ENCODE data around the gene ARAP2. TPM values are rescaled to one million over a fixed set of nuclear protein-coding genes. Genes with fewer than 3 reads are reported as not detected.

ARAP2 gene
- total RNA-seq, 1 experiment from 2014 or later, result 25.8 TPM

GRCh38 chr4:36264207-36264826, 20.0 kb upstream of the ARAP2 start:
- no peak overlapping the region for H3K4me3 ChIP-seq
- no peak overlapping the region for H2AFZ ChIP-seq
- no peaks in the 10 kb centered on the region for H3K27me3 ChIP-seq (ENCODE audit: insufficient read depth, low read depth)
- H3F3A ChIP-seq (ENCODE audit: insufficient read depth, low read depth), result no peaks in the 10 kb centered on the region
- no peaks in the 10 kb centered on the region for H3K9me3 ChIP-seq (ENCODE audit: insufficient read depth, low read depth)
- CTCF ChIA-PET, result no interaction called here
- TF ChIP-seq CTCF (conservative IDR thresholded peaks at IDR 0.05) (no peak), EZH2 (IDR thresholded peaks at IDR 0.05; ENCODE audit: low read depth) (no peak)
- H3K36me3 ChIP-seq (ENCODE audit: low read depth), result no peaks in the 10 kb centered on the region
- H3K9me2 ChIP-seq (ENCODE audit: insufficient read depth), result no peaks in the 10 kb centered on the region
- intact Hi-C loops (cut with micrococcal nuclease; ENCODE audit: unreplicated experiment), result no loop called here
- H3K27ac ChIP-seq, result no peak overlapping the region
- H4K20me1 ChIP-seq (ENCODE audit: insufficient read depth), result no peaks in the 10 kb centered on the region
- BruUV-seq (replicated peaks), result no TSS peak
- H3K4me2 ChIP-seq, result no peak overlapping the region
- POLR2A ChIA-PET (ENCODE audit: unreplicated experiment), result no interaction called here
- no peaks in the 10 kb centered on the region for H3K79me2 ChIP-seq (ENCODE audit: low read depth)
- H3K4me1 ChIP-seq (replicated peaks; ENCODE audit: insufficient read depth), result no peaks in the 10 kb centered on the region
- DNase-seq, result no peak

GRCh38 chr4:36260731-36261130, 16.4 kb upstream of the ARAP2 start:
- H4K20me1 ChIP-seq (ENCODE audit: insufficient read depth), result no peaks in the 10 kb centered on the region
- no peak for DNase-seq
- no peaks in the 10 kb centered on the region for H3K9me2 ChIP-seq (ENCODE audit: insufficient read depth)
- ChIA-PET POLR2A (ENCODE audit: unreplicated experiment) (no interaction called here), CTCF (no interaction called here)
- no peaks in the 10 kb centered on the region for H3K27me3 ChIP-seq (ENCODE audit: insufficient read depth, low read depth)
- no peaks in the 10 kb centered on the region for H3K4me1 ChIP-seq (replicated peaks; ENCODE audit: insufficient read depth)
- H3K79me2 ChIP-seq (ENCODE audit: low read depth), result no peaks in the 10 kb centered on the region
- no peak overlapping the region for H2AFZ ChIP-seq
- H3K9me3 ChIP-seq (ENCODE audit: insufficient read depth, low read depth), result no peaks in the 10 kb centered on the region
- BruUV-seq (replicated peaks), result no TSS peak
- intact Hi-C loops (cut with micrococcal nuclease; ENCODE audit: unreplicated experiment), result no loop called here
- no peak for TF ChIP-seq CTCF (conservative IDR thresholded peaks at IDR 0.05)
- no peak for TF ChIP-seq EZH2 (IDR thresholded peaks at IDR 0.05; ENCODE audit: low read depth)
- no peaks in the 10 kb centered on the region for H3F3A ChIP-seq (ENCODE audit: insufficient read depth, low read depth)
- no peaks in the 10 kb centered on the region for H3K36me3 ChIP-seq (ENCODE audit: low read depth)
- H3K4me2 ChIP-seq, result no peak overlapping the region
- no peak overlapping the region for H3K27ac ChIP-seq
- H3K4me3 ChIP-seq, result no peak overlapping the region

GRCh38 chr4:36256398-36256891, 12.1 kb upstream of the ARAP2 start:
- Histone ChIP-seq H4K20me1 (ENCODE audit: insufficient read depth) (no peaks in the 10 kb centered on the region), H3K79me2 (ENCODE audit: low read depth) (no peaks in the 10 kb centered on the region), H3K4me1 (replicated peaks; ENCODE audit: insufficient read depth) (no peaks in the 10 kb centered on the region), H3K27ac (no peak overlapping the region), H2AFZ (no peak overlapping the region; the same call in 1 of the 2 replicates), H3K4me3 (no peak overlapping the region), H3K4me2 (no peak overlapping the region), H3K36me3 (ENCODE audit: low read depth) (no peaks in the 10 kb centered on the region), H3K27me3 (ENCODE audit: insufficient read depth, low read depth) (no peaks in the 10 kb centered on the region), H3F3A (ENCODE audit: insufficient read depth, low read depth) (no peaks in the 10 kb centered on the region), H3K9me2 (ENCODE audit: insufficient read depth) (no peaks in the 10 kb centered on the region), H3K9me3 (ENCODE audit: insufficient read depth, low read depth) (no peaks in the 10 kb centered on the region)
- DNase-seq, result no peak
- no TSS peak for BruUV-seq (replicated peaks)
- TF ChIP-seq CTCF (conservative IDR thresholded peaks at IDR 0.05) (no peak), EZH2 (IDR thresholded peaks at IDR 0.05; ENCODE audit: low read depth) (no peak)
- CTCF ChIA-PET, result no interaction called here
- intact Hi-C loops (cut with micrococcal nuclease; ENCODE audit: unreplicated experiment), result no loop called here
- POLR2A ChIA-PET (ENCODE audit: unreplicated experiment), result no interaction called here

All from PC-9 (cell line).